ENCODE data around the gene FAM110D.

- TF ChIP-seq, protein P1, sequence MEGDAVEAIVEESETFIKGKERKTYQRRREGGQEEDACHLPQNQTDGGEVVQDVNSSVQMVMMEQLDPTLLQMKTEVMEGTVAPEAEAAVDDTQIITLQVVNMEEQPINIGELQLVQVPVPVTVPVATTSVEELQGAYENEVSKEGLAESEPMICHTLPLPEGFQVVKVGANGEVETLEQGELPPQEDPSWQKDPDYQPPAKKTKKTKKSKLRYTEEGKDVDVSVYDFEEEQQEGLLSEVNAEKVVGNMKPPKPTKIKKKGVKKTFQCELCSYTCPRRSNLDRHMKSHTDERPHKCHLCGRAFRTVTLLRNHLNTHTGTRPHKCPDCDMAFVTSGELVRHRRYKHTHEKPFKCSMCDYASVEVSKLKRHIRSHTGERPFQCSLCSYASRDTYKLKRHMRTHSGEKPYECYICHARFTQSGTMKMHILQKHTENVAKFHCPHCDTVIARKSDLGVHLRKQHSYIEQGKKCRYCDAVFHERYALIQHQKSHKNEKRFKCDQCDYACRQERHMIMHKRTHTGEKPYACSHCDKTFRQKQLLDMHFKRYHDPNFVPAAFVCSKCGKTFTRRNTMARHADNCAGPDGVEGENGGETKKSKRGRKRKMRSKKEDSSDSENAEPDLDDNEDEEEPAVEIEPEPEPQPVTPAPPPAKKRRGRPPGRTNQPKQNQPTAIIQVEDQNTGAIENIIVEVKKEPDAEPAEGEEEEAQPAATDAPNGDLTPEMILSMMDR (IDR thresholded peaks at IDR 0.05): no peak
- TF ChIP-seq POLR2A (IDR thresholded peaks at IDR 0.05): no peak
These were observed 22.9 kb downstream of the FAM110D start for GRCh38 chr1:26181586-26182382.

Measured in lower leg skin (tissue), 3 donors.